HG03097 (cell line): ENCODE data around the gene VPS41.

Source experiments
- ATAC-seq: cut with Tn5 transposase; IDR thresholded peaks from one replicate; pipeline ENCODE4 v1.9.1; 2021; ENCODE audit not compliant: unreplicated experiment, low FRiP score

VPS41 gene

DNA sequence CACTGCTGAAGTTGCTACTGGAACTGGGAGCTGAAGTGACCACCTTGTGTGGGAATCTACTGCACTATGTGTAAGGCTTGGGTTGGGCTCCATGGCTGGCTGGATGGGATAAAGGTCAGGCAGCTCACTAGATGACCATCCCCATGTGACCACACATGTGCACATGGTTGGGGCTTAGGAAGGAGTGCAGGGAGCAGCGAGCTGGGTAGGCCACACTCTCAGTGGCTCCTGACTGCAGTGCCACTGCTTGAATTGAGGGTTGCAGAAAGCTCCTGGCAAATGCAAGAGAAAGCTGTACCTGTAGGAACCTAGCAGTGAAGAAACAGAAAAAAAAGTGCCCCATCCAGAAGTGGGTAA, 230.3 kb downstream of the VPS41 start:
- ATAC-seq = no peak

DNA sequence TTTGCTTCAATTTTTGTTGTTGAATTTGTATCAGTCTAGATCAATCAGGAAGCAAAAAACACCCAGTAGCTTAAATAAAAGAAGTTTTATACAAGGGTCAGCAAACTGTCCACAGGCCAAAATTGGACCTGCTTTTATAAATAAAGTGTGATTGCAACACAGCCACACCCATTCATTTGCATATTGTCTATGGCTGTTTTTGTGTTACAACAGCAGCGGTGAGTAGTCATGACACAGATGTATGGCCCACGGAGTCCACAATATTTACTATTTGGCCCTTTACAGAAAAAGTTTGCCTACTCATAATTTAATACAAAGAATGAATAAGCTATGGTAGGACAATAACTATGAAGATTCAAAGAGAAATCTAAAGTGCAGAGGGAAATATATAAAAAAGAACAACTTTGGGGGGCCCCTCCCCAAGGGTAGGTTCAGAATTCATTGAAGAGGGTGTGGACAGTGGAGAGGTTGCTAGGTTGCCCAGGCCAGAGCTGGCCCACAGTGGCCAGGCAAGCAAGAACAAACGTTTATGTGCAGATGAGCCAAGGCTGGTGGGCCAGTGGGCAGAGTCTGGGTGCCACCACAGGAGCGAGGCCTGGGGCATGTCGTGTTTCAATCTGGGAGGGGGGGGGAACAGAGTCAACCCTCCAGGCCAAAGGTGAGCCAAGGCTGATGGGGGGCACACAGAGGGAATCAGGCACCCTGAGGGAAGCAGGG, 230.9 kb downstream of the VPS41 start:
- ATAC-seq = no peak

DNA sequence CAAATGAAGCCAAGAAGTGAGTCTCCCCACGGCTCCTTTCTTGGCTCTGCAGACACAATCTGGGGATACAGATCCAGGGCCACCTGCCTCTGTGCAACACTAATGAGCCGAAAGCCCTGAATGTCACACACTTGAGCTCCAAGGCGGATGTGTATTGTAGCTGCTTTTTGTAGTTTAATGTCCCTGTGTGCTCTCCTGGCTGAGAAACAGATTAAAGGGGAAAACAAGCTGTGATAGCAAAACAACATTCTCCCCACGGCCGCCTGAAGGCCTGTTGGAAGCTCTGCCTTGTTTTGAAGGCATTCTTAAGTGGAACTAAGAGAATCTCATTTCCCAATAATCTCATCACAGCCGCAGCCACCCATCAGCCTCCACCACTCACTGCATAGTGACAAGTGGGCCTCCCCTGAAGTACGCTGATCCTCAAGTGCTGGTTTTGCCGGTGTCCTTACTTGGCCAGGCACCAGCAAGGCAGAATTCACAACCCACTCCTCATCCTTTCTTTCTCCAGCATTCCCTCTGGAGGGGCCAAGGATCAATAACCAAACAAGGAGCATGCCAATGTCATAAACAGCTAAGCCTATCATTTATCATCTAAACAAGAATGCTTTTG, 233.4 kb downstream of the VPS41 start:
- ATAC-seq = no peak

DNA sequence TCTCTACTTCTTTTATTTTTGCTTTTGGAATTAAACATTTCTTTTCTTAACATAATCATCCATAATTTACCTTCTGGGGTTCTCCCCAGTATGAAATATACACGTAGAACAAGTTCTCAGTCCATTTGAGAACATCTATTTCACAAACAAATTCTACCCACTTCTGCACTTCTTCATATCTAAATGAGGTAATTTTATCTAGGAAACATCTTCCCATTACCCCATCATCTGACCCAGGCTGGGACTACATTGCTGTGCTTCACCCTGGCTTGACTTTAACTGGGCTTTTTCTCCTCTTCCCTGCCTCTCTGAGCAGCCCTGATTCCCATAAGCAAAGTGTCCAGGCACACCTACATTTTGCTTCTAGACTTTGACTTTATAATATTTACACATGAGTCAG, 234.5 kb downstream of the VPS41 start:
- no peak for ATAC-seq

DNA sequence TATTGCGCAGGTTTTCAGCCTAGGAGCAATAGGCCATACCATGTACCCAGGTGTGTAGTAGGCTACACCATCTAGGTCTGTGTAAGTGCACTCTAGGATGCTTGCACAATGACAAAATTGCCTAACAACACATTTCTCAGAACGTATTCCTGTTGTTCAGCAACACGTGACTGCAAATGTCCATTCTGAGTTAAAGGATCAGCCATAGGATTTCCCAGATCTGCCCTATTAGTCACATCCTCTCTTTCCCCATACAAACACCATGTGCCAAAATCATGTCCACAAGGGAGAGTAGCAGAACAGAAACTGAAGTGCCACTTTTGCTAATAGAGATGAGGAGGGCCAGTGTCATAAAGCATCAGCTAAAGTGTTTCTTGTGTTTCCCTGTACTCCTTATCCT, 235.2 kb downstream of the VPS41 start:
- ATAC-seq = no peak
